KG1 (cell line): ENCODE results near the gene C16orf89.
"Not testable (repeated sequence)": the region's sequence is repeated elsewhere in the genome, so short reads cannot be mapped to it uniquely, and the experiment has no call there.

Experiments
- DNase-seq: peaks from one replicate; lab custom pipeline; 2025; lab: John Stamatoyannopoulos, UW

The C16orf89 gene

GRCh38 chr16:5059386-5060072, 6.2 kb downstream of the C16orf89 start:
- no peak for DNase-seq

DNA sequence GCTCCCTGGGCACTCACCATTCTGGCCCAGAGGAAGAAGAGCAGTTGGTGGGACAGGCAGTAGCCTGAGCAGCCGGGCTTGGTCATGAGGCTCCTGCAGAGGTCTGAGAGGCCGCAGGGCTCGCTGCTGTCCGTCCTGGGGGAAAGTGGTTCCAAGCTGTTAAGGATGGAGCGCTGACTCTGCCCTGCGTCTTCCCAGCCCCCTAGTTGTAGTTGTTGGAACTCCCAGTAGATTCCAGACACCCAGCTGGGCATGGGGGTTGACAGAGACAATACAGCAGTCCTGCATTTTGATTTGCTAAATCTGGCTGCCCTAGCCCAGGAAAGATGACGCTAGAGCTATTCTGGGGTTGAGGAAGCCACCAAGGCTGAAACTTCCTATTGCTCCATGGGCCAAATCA, 7.3 kb downstream of the C16orf89 start:
- no peak for DNase-seq

- DNase-seq, result no peak
These were observed 9.4 kb downstream of the C16orf89 start for GRCh38 chr16:5056352-5056751.

DNA sequence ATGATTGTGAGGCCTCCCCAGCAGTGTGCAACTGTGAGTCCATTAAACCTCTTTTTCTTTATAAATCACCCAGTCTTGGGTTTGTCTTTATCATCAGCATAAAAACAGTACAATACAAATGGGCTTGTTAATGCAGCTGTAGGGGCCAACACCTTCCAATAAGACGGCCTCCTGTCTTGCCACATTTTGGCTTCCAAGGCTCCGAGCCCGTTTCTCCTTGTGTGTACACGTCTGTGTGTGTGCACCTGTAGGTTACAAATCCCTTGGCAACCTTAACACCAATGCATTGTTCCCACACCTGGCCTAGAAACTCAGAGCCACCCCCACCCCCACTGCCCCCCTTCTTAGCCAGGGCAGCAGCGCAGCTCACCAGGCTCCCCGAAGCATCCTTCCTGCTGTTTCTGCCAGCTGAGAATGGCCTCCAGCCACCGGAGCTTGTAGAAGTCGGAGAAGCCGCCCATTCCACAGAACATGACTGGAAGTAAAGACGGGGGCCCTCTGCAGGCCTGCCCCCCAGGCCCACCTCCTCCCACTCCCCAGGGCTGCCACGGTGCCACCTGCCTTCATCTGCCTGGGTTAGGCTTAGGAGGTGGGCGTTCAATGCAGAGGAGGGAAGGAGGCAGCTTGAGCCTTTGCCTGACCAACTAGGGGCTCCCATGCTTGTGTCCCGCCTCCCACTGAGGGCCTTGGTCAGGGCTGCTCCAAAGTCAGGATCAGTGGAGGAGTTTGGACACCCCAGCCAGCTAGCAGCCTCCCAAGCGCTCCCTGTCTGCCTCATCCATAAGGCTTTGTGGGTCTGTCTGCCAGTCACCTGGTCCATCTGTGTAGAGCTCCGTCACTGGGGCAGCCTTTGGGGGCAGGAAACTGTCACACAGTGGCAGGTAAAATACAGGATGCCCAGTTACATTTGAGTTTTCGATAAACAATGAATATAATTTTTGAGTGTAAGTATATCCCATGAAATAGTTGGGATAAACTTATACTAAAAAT, 10.6 kb downstream of the C16orf89 start:
- DNase-seq, result no peak

GRCh38 chr16:5046914-5047313, 18.8 kb downstream of the C16orf89 start:
- no peak for DNase-seq

GRCh38 chr16:5045499-5046115, 20.1 kb downstream of the C16orf89 start:
- no peak for DNase-seq

DNA sequence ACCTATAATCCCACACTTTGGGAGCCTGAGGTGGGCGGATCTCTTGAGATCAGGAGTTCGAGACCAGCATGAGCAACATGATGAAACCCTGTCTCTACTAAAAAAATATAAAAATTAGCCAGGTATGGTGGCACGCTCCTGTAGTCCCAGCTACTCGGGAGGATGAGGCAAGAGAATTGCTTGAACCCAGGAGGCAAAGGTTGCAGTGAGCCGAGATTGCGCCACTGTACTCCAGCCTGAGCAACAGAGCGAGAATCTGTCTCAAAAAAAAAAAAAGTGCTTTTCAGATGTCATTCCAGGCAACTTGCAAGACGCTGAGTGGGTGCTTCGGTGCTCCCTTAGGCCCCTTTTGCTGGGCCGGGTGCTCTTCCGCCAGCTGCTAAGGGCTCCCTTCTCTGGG, 21.2 kb downstream of the C16orf89 start:
- DNase-seq, result not testable (repeated sequence)

GRCh38 chr16:5044011-5044540, 21.7 kb downstream of the C16orf89 start:
- DNase-seq, result no peak

GRCh38 chr16:5042574-5043171, 23.1 kb downstream of the C16orf89 start:
- no peak for DNase-seq

- DNase-seq, result no peak
These were observed 24.1 kb downstream of the C16orf89 start for GRCh38 chr16:5041600-5042133.

- DNase-seq, result no peak
These were observed 25.3 kb downstream of the C16orf89 start for GRCh38 chr16:5040451-5040850.

DNA sequence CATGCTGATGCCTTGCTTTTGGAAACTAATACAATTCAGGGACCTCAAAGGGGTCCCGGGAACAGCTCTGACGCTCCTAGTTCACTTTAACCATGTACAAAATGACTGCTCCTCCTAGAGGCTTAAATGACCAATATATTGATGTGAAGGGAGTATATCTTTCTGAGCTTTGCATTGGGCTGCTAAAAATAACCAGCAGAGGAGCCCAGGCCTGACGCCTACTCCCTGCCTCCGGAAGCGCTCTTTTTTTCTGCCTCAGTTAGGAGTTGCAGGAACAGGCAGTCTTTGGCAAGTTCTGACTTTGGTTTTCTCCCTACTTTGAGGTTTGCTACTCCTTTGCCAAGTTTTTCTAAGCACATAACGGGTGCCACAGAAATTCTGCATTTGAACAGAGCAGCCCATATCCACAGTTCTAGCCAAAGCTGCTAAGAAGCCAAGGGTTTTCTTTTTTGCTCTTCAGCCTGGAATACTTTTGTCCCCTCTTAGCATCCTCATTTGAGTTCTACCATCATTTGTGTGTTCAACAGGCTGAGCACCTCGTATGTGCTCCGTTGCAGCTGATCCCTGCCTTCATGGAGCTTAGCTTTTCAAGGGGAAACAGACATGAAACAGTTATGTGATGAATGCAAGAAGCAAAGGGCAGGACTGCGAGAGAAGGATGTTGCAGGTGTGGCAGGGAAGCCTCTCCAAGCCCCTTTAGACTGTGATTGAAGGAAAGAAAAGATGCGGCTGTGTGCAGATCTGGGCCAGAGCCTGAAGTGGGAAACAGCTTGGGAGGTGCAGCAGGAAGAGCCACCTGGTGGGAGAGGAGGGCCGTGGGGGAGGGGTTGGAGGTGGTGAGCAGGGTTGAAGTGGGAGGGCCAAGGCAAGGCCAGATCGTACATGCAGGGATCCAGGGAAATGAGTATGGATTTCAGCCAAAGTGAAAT, 29.3 kb downstream of the C16orf89 start:
- no peak for DNase-seq

- DNase-seq, result no peak
These were observed 29.9 kb downstream of the C16orf89 start for GRCh38 chr16:5035909-5036227.

GRCh38 chr16:5034167-5034523, 31.6 kb downstream of the C16orf89 start:
- DNase-seq, result no peak

DNA sequence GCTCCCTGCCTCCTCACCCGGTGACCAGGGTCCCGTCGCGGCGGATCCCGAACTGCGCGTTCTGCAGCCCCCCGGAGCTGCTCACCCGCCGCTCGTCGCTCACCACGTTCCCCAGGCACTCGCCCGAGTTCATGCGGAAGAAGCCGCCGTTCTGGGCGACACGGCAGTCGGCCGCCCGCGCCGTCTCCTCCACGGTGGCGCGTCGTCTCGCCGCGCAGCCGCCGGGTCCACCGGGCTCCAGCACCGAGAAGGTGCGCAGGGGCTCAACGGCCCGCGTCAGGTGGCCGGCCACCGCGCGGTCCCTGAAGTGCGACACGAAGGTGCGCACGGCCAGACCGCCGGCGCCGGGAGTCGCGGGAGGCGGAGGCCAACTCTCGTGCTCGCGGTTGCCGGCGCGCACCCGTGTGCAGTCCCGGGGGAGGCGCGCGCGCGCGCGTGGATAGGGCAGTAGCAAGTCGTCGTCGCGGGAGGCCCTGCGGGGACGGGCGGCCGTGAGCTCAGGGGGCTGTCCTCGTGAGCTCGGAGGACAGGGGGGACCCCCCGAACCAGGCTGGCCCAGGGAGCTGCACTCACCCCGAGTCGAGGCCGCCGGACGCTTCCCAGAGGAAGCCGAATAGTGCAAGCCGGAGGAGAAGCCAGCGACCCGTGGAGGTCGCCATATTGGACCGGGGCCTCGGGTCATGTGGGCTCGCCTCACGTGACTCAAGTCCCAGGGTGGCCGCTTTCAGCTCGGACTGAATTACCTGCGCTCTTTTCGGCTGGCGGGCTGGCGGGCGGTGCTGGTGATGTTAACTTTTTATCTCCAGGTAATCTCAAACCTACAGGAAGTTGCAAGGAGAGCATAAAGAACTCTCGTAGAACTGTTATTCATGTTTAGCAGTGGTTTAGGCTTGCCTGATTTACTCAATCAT, 32.2 kb downstream of the C16orf89 start, which contains the start of gene NAGPA:
TSS of gene NAGPA (minus strand) at position 680 of the 911 bp plus-strand sequence. CDS start at position 659, 21 bp downstream.
- peak; percentile 54 for DNase-seq

GRCh38 chr16:5032748-5033167, 33.0 kb downstream of the C16orf89 start:
- DNase-seq, result no peak

- DNase-seq, result no peak
These were observed 34.2 kb downstream of the C16orf89 start for GRCh38 chr16:5031601-5032000.

- DNase-seq, result no peak
These were observed 35.4 kb downstream of the C16orf89 start for GRCh38 chr16:5030251-5030870.

DNA sequence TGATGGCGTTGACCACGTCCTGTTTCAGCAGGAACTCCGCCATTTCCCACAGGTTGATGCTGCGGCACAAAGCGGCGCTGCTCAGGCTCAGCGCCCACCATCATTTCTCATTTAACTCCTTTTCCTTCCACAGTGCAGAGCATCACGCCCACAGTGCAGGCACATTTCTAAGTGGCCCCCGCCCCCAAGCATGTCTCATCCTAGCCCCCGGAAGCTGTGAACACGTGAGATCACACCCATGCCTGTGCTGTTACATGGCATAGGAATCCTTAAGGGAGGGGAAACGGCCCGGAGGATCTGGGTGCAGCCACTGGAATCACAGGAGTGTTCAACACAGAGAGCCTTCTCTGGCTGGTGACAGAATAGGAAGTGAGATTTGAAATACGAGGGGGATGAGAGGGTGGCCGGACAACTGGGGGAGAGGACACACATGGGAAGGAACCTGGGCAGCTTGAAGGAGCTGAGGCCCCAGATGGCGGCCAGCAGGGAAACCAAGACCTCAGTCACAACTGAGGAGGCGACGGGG, 36.7 kb downstream of the C16orf89 start:
- DNase-seq, result no peak
